Dedifferentiated amniotic fluid mesenchymal stem cell (primary cell): ENCODE measurements around the gene PDIA6.
A peak's percentile ranks its signal among the peaks of the same experiment; 100 is the strongest.
"Not testable (repeated sequence)": the region's sequence is repeated elsewhere in the genome, so short reads cannot be mapped to it uniquely, and the experiment has no call there.

ENCODE experiments used
- DNase-seq: peaks from one replicate; pipeline ENCODE4 v3.0.0-alpha.2; 2016; ENCODE audit errors: extremely low spot score

Gene PDIA6

GRCh38 chr2:10833021-10833420, 20.4 kb upstream of the PDIA6 start:
- DNase-seq, result no peak

GRCh38 chr2:10832203-10832936, 19.8 kb upstream of the PDIA6 start:
- peak; percentile 69 for DNase-seq

- no peak for DNase-seq
Measured at GRCh38 chr2:10831400-10831985, 18.9 kb upstream of the PDIA6 start.

GRCh38 chr2:10830641-10831399, 18.2 kb upstream of the PDIA6 start:
- no peak for DNase-seq

GRCh38 chr2:10830203-10830602, 17.6 kb upstream of the PDIA6 start:
- DNase-seq, result no peak

- no peak for DNase-seq
Measured at GRCh38 chr2:10829299-10829698, 16.7 kb upstream of the PDIA6 start.

GRCh38 chr2:10828346-10828745, 15.8 kb upstream of the PDIA6 start:
- no peak for DNase-seq

GRCh38 chr2:10826625-10827024, 14.0 kb upstream of the PDIA6 start:
- DNase-seq, result no peak

- no peak for DNase-seq
Measured at GRCh38 chr2:10826026-10826425, 13.4 kb upstream of the PDIA6 start.

GRCh38 chr2:10824191-10824590, 11.6 kb upstream of the PDIA6 start:
- no peak for DNase-seq

- no peak for DNase-seq
Measured at GRCh38 chr2:10820978-10821695, 8.6 kb upstream of the PDIA6 start.

- DNase-seq, result no peak
Measured at GRCh38 chr2:10820562-10820961, 8.0 kb upstream of the PDIA6 start.

GRCh38 chr2:10819714-10820314, 7.2 kb upstream of the PDIA6 start:
- DNase-seq, result no peak

- no peak for DNase-seq
Measured at GRCh38 chr2:10818984-10819383, 6.4 kb upstream of the PDIA6 start.

GRCh38 chr2:10818305-10818704, 5.7 kb upstream of the PDIA6 start:
- not testable (repeated sequence) for DNase-seq

- no peak for DNase-seq
Measured at GRCh38 chr2:10817413-10817812, 4.8 kb upstream of the PDIA6 start.

GRCh38 chr2:10814571-10815331, 2.2 kb upstream of the PDIA6 start:
- no peak for DNase-seq

- no peak for DNase-seq
Measured at GRCh38 chr2:10814142-10814541, 1.6 kb upstream of the PDIA6 start.

GRCh38 chr2:10813163-10814138, 866 bp upstream of the PDIA6 start:
- not testable (repeated sequence) for DNase-seq

- DNase-seq, result no peak
Measured at GRCh38 chr2:10811517-10811916, 1.1 kb downstream of the PDIA6 start.
